PC-9 (cell line): ENCODE data around the gene UBE2H. TPM values are rescaled to one million over a fixed set of nuclear protein-coding genes. Genes with fewer than 3 reads are reported as not detected.
A peak's percentile ranks its signal among the peaks of the same experiment; 100 is the strongest.

ENCODE experiments used
- BruUV-seq: library from RNA; stranded (reverse); fragments of 400-500 nt; replicated peaks from 2 replicates; lab custom pipeline; 2021; lab: Mats Ljungman, UMichigan
- CTCF ChIA-PET: fragments of 300-600 bp; sonication (Branson Sonifier 250); formaldehyde crosslinking; loops from one replicate; lab custom pipeline; 2022; ENCODE audit warnings: antibody characterized with exemption; lab: Charles Lee
- POLR2A ChIA-PET: fragments of 300-600 bp; sonication (Branson Sonifier 250); formaldehyde crosslinking; loops from one replicate; lab custom pipeline; 2022; ENCODE audit warnings: antibody characterized with exemption; ENCODE audit not compliant: unreplicated experiment; lab: Charles Lee
- DNase-seq, 2 experiments: peaks; one replicate each; pipeline versions ENCODE4 v3.0.0 to v3.0.0-alpha.2; 2015 to 2022; ENCODE audit warnings: mixed read lengths in 1 of 2
- H2AFZ ChIP-seq: fragments of 200-600 bp; sonication (generic); 2 replicates; pipeline ENCODE4 v1.8.1; 2017; ENCODE audit warnings: antibody characterized with exemption
- H3F3A ChIP-seq: fragments of 200-600 bp; sonication (generic); 2 replicates; pipeline ENCODE4 v1.8.1; 2017; ENCODE audit warnings: antibody characterized with exemption, mild to moderate bottlenecking, low read depth; ENCODE audit not compliant: insufficient read depth
- H3K27ac ChIP-seq: fragments of 200-600 bp; sonication (generic); 2 replicates; pipeline ENCODE4 v1.6.1; 2016; ENCODE audit warnings: mixed run types
- H3K27me3 ChIP-seq: fragments of 200-600 bp; sonication (generic); 2 replicates; pipeline ENCODE4 v1.6.1; 2016; ENCODE audit warnings: low read depth, mixed run types; ENCODE audit not compliant: insufficient read depth
- H3K36me3 ChIP-seq: fragments of 200-600 bp; sonication (generic); 2 replicates; pipeline ENCODE4 v1.6.1; 2016; ENCODE audit warnings: low read depth, mixed run types
- H3K4me1 ChIP-seq: fragments of 200-600 bp; sonication (generic); replicated peaks from 2 replicates; pipeline ENCODE4 v1.6.1; 2016; ENCODE audit warnings: mixed run types; ENCODE audit not compliant: insufficient read depth
- H3K4me2 ChIP-seq: fragments of 200-600 bp; sonication (generic); 2 replicates; pipeline ENCODE4 v1.6.1; 2017; ENCODE audit warnings: mixed run types
- H3K4me3 ChIP-seq: fragments of 200-600 bp; sonication (generic); 2 replicates; pipeline ENCODE4 v1.6.1; 2016; ENCODE audit warnings: mixed run types
- H3K79me2 ChIP-seq: fragments of 200-600 bp; sonication (generic); 2 replicates; pipeline ENCODE4 v1.6.1; 2017; ENCODE audit warnings: low read depth, mixed run types
- H3K9me2 ChIP-seq: fragments of 200-600 bp; sonication (generic); 2 replicates; pipeline ENCODE4 v1.8.1; 2017; ENCODE audit warnings: mild to moderate bottlenecking; ENCODE audit not compliant: insufficient read depth
- H3K9me3 ChIP-seq: fragments of 200-600 bp; sonication (generic); 2 replicates; pipeline ENCODE4 v1.8.1; 2016; ENCODE audit warnings: low read depth; ENCODE audit not compliant: insufficient read depth
- H4K20me1 ChIP-seq: fragments of 200-600 bp; sonication (generic); 2 replicates; pipeline ENCODE4 v1.8.1; 2017; ENCODE audit not compliant: insufficient read depth
- CTCF ChIP-seq: fragments of 200-600 bp; sonication (generic); conservative IDR thresholded peaks from 2 replicates; pipeline ENCODE4 v1.6.1; 2017; ENCODE audit warnings: mixed run types, antibody characterized with exemption, mild to moderate bottlenecking, moderate library complexity
- EZH2 ChIP-seq: fragments of 200-600 bp; sonication (generic); IDR thresholded peaks from 2 replicates; pipeline ENCODE4 v1.8.0; 2017; ENCODE audit warnings: antibody characterized with exemption, low read depth
- intact Hi-C: fragments of 100-400 bp; cut with micrococcal nuclease; formaldehyde crosslinking; loops from one replicate; pipeline ENCODE4 v1.10.0; 2022; ENCODE audit not compliant: unreplicated experiment
- total RNA-seq: library from RNA; stranded (reverse); gene quantifications from 2 replicates; pipeline ENCODE4 v1.2.3, GENCODE V29; 2021

Gene UBE2H
- total RNA-seq, 1 experiment from 2014 or later: 211 TPM

- H3F3A ChIP-seq: peaks cover 18% of the 10 kb centered on the region
- no peak overlapping the region for H3K4me2 ChIP-seq
- no peaks in the 10 kb centered on the region for H3K27me3 ChIP-seq
- no peaks in the 10 kb centered on the region for H3K9me2 ChIP-seq
- H3K4me3 ChIP-seq: no peak overlapping the region
- H2AFZ ChIP-seq: no peak overlapping the region
- no peaks in the 10 kb centered on the region for H3K9me3 ChIP-seq
- ChIA-PET POLR2A (interaction anchor here (0.6 kb wide), 1 partner anchor 13 kb away, joined by 3 read pairs; no protein-coding TSS in a partner anchor), CTCF (no interaction called here)
- no TSS peak for BruUV-seq
- H3K79me2 ChIP-seq: no peaks in the 10 kb centered on the region
- DNase-seq: peak in 1 of 2 experiments; percentile 48
- TF ChIP-seq CTCF (no peak), EZH2 (no peak)
- intact Hi-C loops: no loop called here
- H4K20me1 ChIP-seq: no peaks in the 10 kb centered on the region
- H3K4me1 ChIP-seq: peaks cover 46% of the 10 kb centered on the region
- H3K27ac ChIP-seq: no peak overlapping the region
- no peaks in the 10 kb centered on the region for H3K36me3 ChIP-seq
Measured at GRCh38 chr7:129986600-129986999, 33.8 kb upstream of the UBE2H start.

- ChIA-PET POLR2A (interaction anchor here (0.5 to 0.8 kb wide), 3 partner anchors 21 to 135 kb away, joined by 3 to 9 read pairs (median 3); no protein-coding TSS in a partner anchor), CTCF (interaction anchor here (0.6 kb wide), 1 partner anchor 10 kb away, joined by 12 read pairs; no protein-coding TSS in a partner anchor)
- H3K27me3 ChIP-seq: no peaks in the 10 kb centered on the region
- no peak overlapping the region for H3K4me3 ChIP-seq
- no peaks in the 10 kb centered on the region for H3K9me3 ChIP-seq
- H3K27ac ChIP-seq: no peak overlapping the region
- no peak for TF ChIP-seq EZH2
- TF ChIP-seq CTCF: no peak
- H3F3A ChIP-seq: peaks cover 23% of the 10 kb centered on the region
- no TSS peak for BruUV-seq
- no peak overlapping the region for H2AFZ ChIP-seq
- intact Hi-C loops: no loop called here
- no peak for DNase-seq
- no peak overlapping the region for H3K4me2 ChIP-seq
- H3K79me2 ChIP-seq: no peaks in the 10 kb centered on the region
- no peaks in the 10 kb centered on the region for H3K36me3 ChIP-seq
- H3K9me2 ChIP-seq: no peaks in the 10 kb centered on the region
- H3K4me1 ChIP-seq: peaks cover 19% of the 10 kb centered on the region
- H4K20me1 ChIP-seq: no peaks in the 10 kb centered on the region
Measured at GRCh38 chr7:129980667-129981066, 27.9 kb upstream of the UBE2H start.

- POLR2A ChIA-PET: interaction anchor here (0.6 to 0.7 kb wide), 2 partner anchors 16 to 116 kb away, joined by 7 to 8 read pairs; no protein-coding TSS in a partner anchor
- H2AFZ ChIP-seq: no peak overlapping the region
- TF ChIP-seq CTCF (no peak), EZH2 (no peak)
Measured at GRCh38 chr7:129975309-129975708, 22.5 kb upstream of the UBE2H start.

More at GRCh38 chr7:129975309-129975708, 22.5 kb upstream of the UBE2H start:
- H3K4me2 ChIP-seq: no peak overlapping the region
- peaks cover 40% of the 10 kb centered on the region for H3K4me1 ChIP-seq
- no peaks in the 10 kb centered on the region for H3K79me2 ChIP-seq
- no peaks in the 10 kb centered on the region for H3K9me3 ChIP-seq
- no peaks in the 10 kb centered on the region for H3K36me3 ChIP-seq
- H3F3A ChIP-seq: peaks cover 35% of the 10 kb centered on the region
- no peaks in the 10 kb centered on the region for H3K9me2 ChIP-seq
- no peaks in the 10 kb centered on the region for H4K20me1 ChIP-seq
- CTCF ChIA-PET: interaction anchor here (0.6 to 0.7 kb wide), 3 partner anchors 24 to 130 kb away, joined by 3 to 15 read pairs (median 9); no protein-coding TSS in a partner anchor
- peak in 1 of 2 experiments; percentile 82 for DNase-seq
- no peaks in the 10 kb centered on the region for H3K27me3 ChIP-seq
- BruUV-seq: no TSS peak
- H3K27ac ChIP-seq: peak overlapping the region; percentile 39; the same call in 1 of the 2 replicates
- intact Hi-C loops: no loop called here
- H3K4me3 ChIP-seq: no peak overlapping the region
